Effector memory CD8-positive, alpha-beta T cell (primary cell): Measurements from ENCODE around the gene CAMK1D.

Source experiments
- ATAC-seq: fragments of 150-1000 bp; cut with Tn5 transposase; replicated peaks from 2 replicates; pipeline ENCODE4 v1.10.0; 2021; ENCODE audit warnings: mild to moderate bottlenecking, moderate library complexity
- DNase-seq, 3 experiments: peaks; one replicate each; pipeline ENCODE4 v3.0.0; 2021
- H3K27ac Mint-ChIP-seq, 2 donors: one replicate each; pipeline ENCODE4 v1.8.0; 2022; ENCODE audit warnings: mild to moderate bottlenecking in 2 of 2, mixed read lengths in 2 of 2, moderate library complexity in 2 of 2
- H3K27me3 Mint-ChIP-seq, 2 donors: one replicate each; pipeline ENCODE4 v1.8.0; 2022; ENCODE audit warnings: mixed read lengths in 2 of 2
- H3K36me3 Mint-ChIP-seq: one replicate; pipeline ENCODE4 v1.8.0; 2022; ENCODE audit warnings: mild to moderate bottlenecking, moderate library complexity, mixed read lengths; ENCODE audit not compliant: insufficient read depth
- H3K4me1 Mint-ChIP-seq, 2 donors: one replicate each; pipeline ENCODE4 v1.8.0; 2022; ENCODE audit warnings: low read depth in 2 of 2, mixed read lengths in 2 of 2
- H3K4me3 Mint-ChIP-seq, 2 donors: one replicate each; pipeline ENCODE4 v1.8.0; 2022; ENCODE audit warnings: mild to moderate bottlenecking in 2 of 2, mixed read lengths in 2 of 2, moderate library complexity in 2 of 2
- H3K9me3 Mint-ChIP-seq, 2 donors: one replicate each; pipeline ENCODE4 v1.8.0; 2022; ENCODE audit warnings: mixed read lengths in 2 of 2

Gene CAMK1D

DNA sequence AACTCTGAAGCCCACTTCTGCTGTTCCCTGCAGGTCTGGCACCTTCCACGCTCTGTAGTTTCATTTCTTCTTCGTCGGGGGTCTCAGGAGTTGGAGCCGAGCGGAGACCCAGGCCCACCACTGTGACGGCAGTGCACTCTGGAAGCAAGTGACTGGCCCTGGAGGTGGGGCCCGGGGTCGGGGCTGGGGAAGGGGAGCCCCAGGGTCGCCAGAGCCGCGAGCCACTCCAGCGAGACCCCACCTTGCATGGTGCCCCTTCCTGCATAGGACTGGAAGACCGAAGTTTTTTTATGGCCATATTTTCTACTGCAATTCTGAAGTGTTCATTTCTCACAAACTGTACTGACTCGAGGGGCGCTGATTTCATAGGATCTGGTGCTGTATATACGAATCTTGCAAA, 479.4 kb downstream of the CAMK1D start:
- Mint-ChIP-seq H3K27ac (no peak overlapping the region), H3K4me1 (no peaks in the 10 kb centered on the region), H3K36me3 (peaks cover 22% of the 10 kb centered on the region), H3K27me3 (no peaks in the 10 kb centered on the region), H3K4me3 (no peak overlapping the region), H3K9me3 (no peaks in the 10 kb centered on the region)
- DNase-seq = no peak
- ATAC-seq = no peak

DNA sequence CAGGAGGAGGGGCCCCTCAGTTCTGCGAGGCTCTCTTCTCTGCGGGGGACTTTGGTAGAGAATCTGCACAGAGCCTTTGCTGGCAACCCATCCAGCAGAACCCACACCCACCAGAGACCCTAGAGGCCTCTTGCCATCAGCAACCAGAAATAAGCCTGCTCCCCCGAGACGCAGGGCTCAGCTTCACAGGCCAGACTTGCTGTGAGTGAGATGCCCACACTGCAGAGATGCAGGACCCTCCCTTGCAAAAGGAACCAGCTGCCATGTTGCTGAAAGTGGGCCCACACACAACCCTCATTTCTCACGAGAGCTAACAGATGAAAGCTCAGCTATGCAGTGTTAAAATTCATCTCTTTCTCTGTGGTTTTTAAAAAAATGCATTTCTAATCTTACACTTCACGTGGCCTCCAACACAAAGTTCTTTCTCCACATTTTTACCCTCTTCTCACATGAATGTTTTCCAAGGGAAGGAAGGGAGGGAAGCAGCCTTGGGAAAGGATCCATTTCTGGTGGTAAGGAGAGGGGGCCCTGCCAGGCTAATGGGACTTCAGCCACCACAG, 480.6 kb downstream of the CAMK1D start:
- Mint-ChIP-seq H3K27ac (no peak overlapping the region), H3K4me3 (no peak overlapping the region), H3K27me3 (no peaks in the 10 kb centered on the region), H3K9me3 (no peaks in the 10 kb centered on the region), H3K36me3 (peaks cover 22% of the 10 kb centered on the region), H3K4me1 (no peaks in the 10 kb centered on the region)
- ATAC-seq (no peak), DNase-seq (no peak)

DNA sequence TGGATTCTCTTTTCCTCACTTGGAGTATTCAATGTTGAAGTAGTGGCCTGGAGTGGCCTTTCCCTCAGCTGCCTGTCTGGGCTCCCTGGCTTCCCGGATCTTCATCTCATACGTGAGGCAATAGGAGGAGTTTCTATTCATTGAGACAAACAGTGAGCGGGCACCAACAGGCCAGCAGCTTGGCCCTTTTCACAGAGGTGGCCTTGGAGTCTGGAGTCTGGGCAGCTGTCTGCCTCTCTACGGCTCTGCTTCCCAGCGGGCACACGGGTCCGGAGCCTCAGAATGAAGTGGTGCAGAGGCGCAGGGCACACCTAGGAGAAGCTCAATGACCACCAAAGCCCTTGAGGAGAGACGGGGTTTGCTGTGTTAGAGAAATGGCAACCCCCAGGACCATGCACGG, 482.7 kb downstream of the CAMK1D start:
- no peak overlapping the region for H3K4me3 Mint-ChIP-seq
- ATAC-seq = no peak

DNA sequence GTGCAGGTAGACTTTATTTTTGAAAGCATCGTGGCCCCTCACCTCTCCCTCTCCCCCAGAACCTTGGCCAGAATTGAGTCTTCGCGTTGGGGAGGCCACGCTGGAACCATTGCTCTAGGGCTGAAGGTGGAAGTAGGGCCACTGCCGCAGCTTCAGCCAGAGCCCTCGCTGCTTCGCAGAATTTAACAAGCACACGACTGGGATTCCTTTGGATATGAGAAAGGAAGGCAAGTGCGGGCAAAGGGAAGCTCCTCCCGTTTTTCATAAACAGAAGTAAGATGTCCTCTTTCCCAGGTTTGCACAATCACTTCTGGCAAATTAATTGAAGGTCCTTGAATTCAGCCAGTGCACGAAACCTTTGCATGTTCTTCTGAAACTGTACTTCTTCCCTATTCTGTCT, 484.1 kb downstream of the CAMK1D start:
- Mint-ChIP-seq H3K4me3 (no peak overlapping the region), H3K36me3 (peaks cover 16% of the 10 kb centered on the region), H3K27me3 (no peaks in the 10 kb centered on the region), H3K27ac (no peak overlapping the region), H3K4me1 (no peaks in the 10 kb centered on the region), H3K9me3 (no peaks in the 10 kb centered on the region)
- ATAC-seq = no peak
- DNase-seq = no peak

More for the DNA sequence above, 482.7 kb downstream of the CAMK1D start:
- H3K4me1 Mint-ChIP-seq = no peaks in the 10 kb centered on the region
- no peaks in the 10 kb centered on the region for H3K9me3 Mint-ChIP-seq
- no peaks in the 10 kb centered on the region for H3K27me3 Mint-ChIP-seq
- peaks cover 19% of the 10 kb centered on the region for H3K36me3 Mint-ChIP-seq
- DNase-seq = no peak
- H3K27ac Mint-ChIP-seq = peak overlapping the region in 1 of 2 donors; percentile 28

DNA sequence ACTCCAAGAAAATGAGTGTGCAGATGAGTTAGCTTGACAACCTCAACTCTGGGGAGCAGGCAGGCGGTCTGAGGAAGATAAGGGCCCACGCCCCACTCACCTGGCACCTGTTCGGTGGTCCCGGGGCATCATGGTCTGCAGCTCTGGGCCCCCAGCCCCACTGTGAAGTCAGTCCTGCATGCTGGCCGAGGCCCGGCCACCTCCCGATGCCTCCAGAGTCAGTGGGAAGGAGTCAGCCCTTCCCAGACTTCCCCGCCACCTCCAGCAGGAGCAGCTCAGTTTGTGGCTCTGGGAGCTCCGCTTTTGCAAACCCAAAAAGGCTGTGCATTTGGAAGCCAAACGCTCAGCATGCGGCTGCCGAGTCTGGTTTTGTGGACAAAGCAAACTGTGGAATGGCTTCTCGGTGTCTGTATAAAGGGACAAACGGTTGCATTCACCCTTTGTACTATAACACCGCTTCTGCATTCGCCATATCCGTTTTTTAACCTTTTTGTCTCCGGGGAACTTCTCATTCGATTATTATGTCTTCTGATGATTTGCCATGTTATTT, 484.8 kb downstream of the CAMK1D start:
- H3K36me3 Mint-ChIP-seq = peaks cover 11% of the 10 kb centered on the region
- no peak for DNase-seq
- H3K4me3 Mint-ChIP-seq = no peak overlapping the region
- H3K9me3 Mint-ChIP-seq = no peaks in the 10 kb centered on the region
- H3K4me1 Mint-ChIP-seq = no peaks in the 10 kb centered on the region
- H3K27me3 Mint-ChIP-seq = no peaks in the 10 kb centered on the region
- H3K27ac Mint-ChIP-seq = no peak overlapping the region
- ATAC-seq = no peak

DNA sequence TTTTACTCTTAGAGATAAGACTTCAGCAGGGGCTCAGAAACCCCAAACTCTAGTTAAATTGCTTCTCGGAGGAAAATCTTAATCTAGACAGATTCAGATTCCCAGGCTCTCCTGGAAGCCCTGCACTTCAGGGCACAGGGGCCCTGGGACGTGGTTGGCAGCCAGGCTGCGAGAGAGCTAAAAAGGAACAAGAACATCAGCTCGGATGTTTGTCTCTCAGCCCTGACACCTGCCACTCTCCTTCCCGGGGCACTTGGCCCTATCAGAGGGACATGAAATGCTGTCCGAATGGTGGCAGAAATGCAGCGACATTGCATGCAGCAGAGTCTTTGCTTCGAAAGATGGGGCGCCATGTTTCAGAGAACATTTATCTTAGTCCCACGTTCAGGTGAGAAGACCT, 485.4 kb downstream of the CAMK1D start:
- Mint-ChIP-seq H3K27ac (no peak overlapping the region), H3K4me1 (no peaks in the 10 kb centered on the region), H3K9me3 (no peaks in the 10 kb centered on the region), H3K4me3 (no peak overlapping the region), H3K27me3 (no peaks in the 10 kb centered on the region), H3K36me3 (peaks cover 9% of the 10 kb centered on the region)
- no peak for ATAC-seq
- no peak for DNase-seq

DNA sequence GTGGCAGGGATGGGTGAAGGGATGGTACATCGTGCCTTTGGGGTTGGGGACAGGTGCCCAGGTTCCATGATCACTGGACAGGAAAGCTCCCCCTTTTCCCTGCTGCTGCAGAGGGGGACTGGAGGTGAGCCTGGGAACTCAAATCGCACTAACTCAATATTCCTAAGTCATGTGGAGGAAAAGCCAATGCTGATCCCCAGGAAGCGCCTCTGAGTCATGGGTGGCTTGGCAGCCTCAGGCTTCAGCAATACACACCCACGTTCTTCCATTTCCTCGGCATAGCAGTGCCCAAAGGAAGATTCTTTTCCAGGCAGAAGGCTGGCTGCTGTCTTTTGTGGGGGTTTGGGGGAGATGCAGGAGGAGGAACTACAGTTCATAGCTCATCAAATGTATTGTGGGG, 486.4 kb downstream of the CAMK1D start:
- Mint-ChIP-seq H3K9me3 (no peaks in the 10 kb centered on the region), H3K27me3 (peaks cover 5 to 7% of the 10 kb centered on the region in 2 donors), H3K27ac (no peak overlapping the region), H3K36me3 (peaks cover 3% of the 10 kb centered on the region), H3K4me3 (no peak overlapping the region), H3K4me1 (no peaks in the 10 kb centered on the region)
- no peak for DNase-seq
- ATAC-seq = no peak

DNA sequence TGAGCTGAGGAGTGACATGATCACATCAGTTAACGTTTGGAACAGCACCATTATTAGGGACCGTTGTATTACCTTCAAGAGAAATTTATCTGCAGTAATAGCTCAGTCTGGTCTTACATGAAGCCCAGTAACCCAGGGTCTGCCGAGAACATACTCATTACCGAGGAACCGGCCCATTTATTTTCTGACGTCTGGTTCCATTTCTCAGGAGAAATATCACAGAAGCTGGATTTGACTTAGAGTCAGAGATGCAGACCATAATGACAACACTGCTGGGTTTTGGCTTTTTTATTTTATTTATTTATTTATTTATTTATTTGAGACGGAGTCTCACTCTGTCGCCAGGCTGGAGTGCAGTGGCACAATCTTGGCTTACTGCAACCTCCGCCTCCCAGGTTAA, 489.0 kb downstream of the CAMK1D start:
- no peak overlapping the region for H3K4me3 Mint-ChIP-seq
- H3K27ac Mint-ChIP-seq = no peak overlapping the region
- H3K9me3 Mint-ChIP-seq = no peaks in the 10 kb centered on the region
- no peaks in the 10 kb centered on the region for H3K4me1 Mint-ChIP-seq
- no peak for ATAC-seq
- H3K27me3 Mint-ChIP-seq = peaks cover 5 to 14% of the 10 kb centered on the region in 2 donors
- H3K36me3 Mint-ChIP-seq = peaks cover 3% of the 10 kb centered on the region
- no peak for DNase-seq

DNA sequence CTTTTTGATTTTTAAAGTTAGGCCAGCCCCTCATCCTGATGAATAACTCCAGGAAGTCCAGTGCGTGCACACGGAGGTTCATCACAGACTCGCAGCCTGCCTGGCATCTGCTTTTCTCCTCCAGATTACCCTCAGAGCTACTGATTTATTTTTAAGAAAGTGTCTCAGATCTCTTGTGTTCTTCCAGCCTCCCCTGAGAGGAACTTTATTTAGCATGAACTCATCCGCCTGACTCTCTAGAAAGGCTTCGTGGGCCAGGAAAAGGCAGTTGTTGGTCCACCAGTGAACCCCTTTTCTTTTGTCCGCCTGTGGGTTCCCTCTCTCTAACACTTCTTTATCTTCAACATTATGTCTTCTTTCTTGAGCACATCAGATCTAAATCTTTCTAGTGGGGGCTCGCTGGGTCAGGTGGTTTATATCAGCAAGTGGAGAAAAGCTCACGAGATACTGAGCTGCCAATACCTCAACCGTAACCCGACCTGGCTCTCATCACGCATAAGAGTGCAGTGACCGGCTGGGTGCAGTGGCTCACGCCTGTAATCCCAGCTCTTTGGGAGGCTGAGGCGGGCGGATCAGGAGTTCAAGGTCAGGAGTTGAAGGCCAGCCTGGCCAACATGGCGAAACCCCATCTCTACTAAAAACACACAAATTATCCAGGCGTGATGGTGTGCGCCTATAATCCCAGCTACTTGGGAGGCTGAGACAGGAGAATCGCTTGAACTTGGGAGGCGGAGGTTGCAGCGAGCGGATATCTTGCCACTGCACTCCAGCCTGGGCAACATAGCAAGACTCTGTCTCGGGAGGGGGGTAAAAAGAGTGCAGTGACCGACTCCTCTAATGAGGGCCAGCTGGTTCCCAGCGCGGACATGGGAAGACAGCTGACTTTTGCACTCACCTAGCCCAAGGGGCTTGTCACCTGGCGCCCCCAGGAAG, 489.9 kb downstream of the CAMK1D start:
- peaks cover 3% of the 10 kb centered on the region for H3K36me3 Mint-ChIP-seq
- no peaks in the 10 kb centered on the region for H3K4me1 Mint-ChIP-seq
- H3K27me3 Mint-ChIP-seq = peaks cover 7 to 23% of the 10 kb centered on the region in 2 donors
- ATAC-seq (no peak), DNase-seq (no peak)
- no peak overlapping the region for H3K4me3 Mint-ChIP-seq
- H3K9me3 Mint-ChIP-seq = no peaks in the 10 kb centered on the region
- H3K27ac Mint-ChIP-seq = no peak overlapping the region

DNA sequence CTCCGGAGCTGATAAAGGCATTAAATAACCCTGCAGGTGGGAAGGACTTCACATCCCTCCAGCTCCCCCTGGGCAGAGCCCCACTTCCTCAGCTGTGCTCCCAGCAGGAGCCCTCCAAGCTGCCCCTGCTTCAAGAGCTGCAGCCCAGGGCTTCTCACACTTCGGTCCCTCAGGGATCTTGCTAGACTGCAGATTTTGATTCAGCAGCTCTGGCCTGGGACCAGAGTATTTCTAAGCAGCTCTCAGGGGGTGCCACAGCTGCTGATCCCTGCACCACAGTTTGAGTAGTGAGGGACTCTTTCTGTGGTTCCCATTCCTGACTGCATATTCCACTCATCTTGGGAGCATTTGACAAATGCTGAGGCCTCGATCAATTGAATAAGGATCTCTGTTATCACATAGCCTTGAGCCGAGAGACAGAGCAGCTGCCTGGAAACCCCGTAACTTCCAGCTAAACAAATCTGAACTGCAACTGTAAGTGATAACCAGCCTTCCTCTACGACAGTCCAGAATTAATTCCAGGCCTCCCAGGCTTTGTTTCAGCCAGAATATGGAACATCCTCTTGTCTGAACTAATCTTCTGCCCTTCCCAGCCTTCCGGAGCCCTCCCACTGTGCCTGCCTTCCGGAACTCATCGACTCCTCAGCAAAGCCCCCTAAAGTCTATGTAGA, 490.7 kb downstream of the CAMK1D start:
- Mint-ChIP-seq H3K4me1 (no peaks in the 10 kb centered on the region), H3K36me3 (peaks cover 3% of the 10 kb centered on the region), H3K27me3 (peaks cover 11 to 30% of the 10 kb centered on the region in 2 donors), H3K9me3 (no peaks in the 10 kb centered on the region), H3K27ac (peak overlapping the region in 1 of 2 donors; percentile 55), H3K4me3 (no peak overlapping the region)
- no peak for DNase-seq
- ATAC-seq = no peak

DNA sequence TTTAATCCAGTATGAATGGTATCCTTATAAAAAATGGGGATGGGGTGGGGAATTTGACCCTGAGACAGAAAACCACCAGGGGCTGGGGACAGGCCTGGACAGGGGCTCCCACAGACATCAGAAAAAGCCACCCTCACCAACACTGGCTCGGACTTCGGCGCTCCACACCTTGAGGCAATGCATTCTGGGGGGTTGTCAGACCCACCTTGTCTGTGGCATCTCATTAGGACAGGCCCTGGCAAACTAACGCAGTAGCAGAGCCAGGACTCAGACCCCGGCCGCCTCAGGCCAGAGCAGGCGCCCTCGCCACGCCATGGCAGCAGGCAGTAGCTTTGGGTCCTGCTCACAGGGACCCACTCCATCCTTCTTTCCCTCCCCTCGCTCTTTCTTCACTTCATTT, 492.1 kb downstream of the CAMK1D start:
- Mint-ChIP-seq H3K27ac (no peak overlapping the region), H3K27me3 (peaks cover 11 to 30% of the 10 kb centered on the region in 2 donors), H3K4me3 (no peak overlapping the region), H3K9me3 (no peaks in the 10 kb centered on the region), H3K36me3 (peaks cover 3% of the 10 kb centered on the region), H3K4me1 (no peaks in the 10 kb centered on the region)
- DNase-seq (no peak), ATAC-seq (no peak)

DNA sequence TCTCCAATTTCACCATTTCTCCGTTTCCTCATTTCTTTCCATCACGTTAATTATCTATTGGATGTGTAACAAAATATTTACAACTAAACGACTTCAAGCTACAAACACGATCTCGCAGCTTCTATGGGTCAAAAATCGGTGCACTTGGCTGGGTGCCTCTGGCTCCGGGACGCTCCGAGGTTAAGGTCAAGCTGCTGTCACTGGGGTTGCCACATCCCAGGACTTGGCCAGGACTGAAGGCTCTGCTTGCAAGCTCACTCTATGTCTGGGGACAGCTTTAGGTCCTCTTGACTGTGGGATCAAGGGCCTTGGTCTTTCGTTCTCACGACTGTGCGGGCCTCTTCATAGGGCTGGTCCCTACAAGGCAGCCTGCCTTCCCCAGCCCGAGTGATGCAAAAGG, 492.5 kb downstream of the CAMK1D start:
- Mint-ChIP-seq H3K27me3 (peaks cover 13 to 31% of the 10 kb centered on the region in 2 donors), H3K9me3 (no peaks in the 10 kb centered on the region), H3K4me3 (no peak overlapping the region), H3K27ac (no peak overlapping the region), H3K36me3 (peaks cover 3% of the 10 kb centered on the region), H3K4me1 (no peaks in the 10 kb centered on the region)
- no peak for DNase-seq
- ATAC-seq = no peak

DNA sequence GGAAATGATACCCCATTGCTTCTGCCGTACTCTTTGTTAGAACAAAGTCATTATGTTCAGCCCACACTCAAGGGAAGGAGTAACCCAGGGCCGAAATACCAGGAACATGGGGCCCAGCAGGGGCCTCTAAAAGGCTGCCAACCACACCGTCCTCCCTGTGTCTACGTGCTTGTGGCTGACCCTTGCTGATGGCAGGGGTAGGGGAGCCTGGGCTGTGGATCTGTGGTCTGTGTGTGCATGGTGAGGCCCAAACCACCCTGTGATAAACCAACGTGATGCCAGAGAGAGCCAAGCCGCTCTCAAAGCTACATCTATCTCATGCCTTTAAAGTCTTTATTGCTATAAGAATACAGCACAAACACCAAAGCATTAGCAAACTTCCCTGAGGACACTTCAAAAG, 493.0 kb downstream of the CAMK1D start:
- H3K4me3 Mint-ChIP-seq = no peak overlapping the region
- no peak for ATAC-seq
- no peak overlapping the region for H3K27ac Mint-ChIP-seq

More for the DNA sequence above, 493.0 kb downstream of the CAMK1D start:
- H3K36me3 Mint-ChIP-seq = peaks cover 3% of the 10 kb centered on the region
- H3K4me1 Mint-ChIP-seq = no peaks in the 10 kb centered on the region
- H3K27me3 Mint-ChIP-seq = peaks cover 17 to 36% of the 10 kb centered on the region in 2 donors
- DNase-seq = no peak
- H3K9me3 Mint-ChIP-seq = no peaks in the 10 kb centered on the region
